Activated CD8-positive, alpha-beta memory T cell treated with anti-CD3 and anti-CD28 coated beads, Interleukin-2, amount 10 ng/mL, durations not matched to agents 7 days and 5 days (primary cell): ENCODE measurements around the gene ANXA6. TPM values are rescaled to one million over a fixed set of nuclear protein-coding genes. Genes with fewer than 3 reads are reported as not detected.
A peak's percentile ranks its signal among the peaks of the same experiment; 100 is the strongest.

Source experiments
- ATAC-seq: fragments of 150-1000 bp; cut with Tn5 transposase; one replicate; pipeline ENCODE4 v1.10.0; 2021; ENCODE audit warnings: moderate library complexity
- CTCF ChIA-PET: fragments of 350-600 bp; sonication (Branson Sonifier 250); formaldehyde crosslinking; loops from one replicate; lab custom pipeline; 2021; ENCODE audit warnings: antibody characterized with exemption; lab: Charles Lee
- DNase-seq: peaks from one replicate; pipeline ENCODE4 v3.0.0-alpha.2; 2020
- H3K27ac Mint-ChIP-seq: one replicate; pipeline ENCODE4 v1.8.0; 2021; ENCODE audit warnings: mild to moderate bottlenecking, mixed read lengths
- H3K27me3 Mint-ChIP-seq: one replicate; pipeline ENCODE4 v1.8.0; 2021; ENCODE audit warnings: mixed read lengths
- H3K36me3 Mint-ChIP-seq: one replicate; pipeline ENCODE4 v1.8.0; 2021; ENCODE audit warnings: mild to moderate bottlenecking, mixed read lengths
- H3K4me1 Mint-ChIP-seq: one replicate; pipeline ENCODE4 v1.8.0; 2021; ENCODE audit warnings: mixed read lengths
- H3K4me3 Mint-ChIP-seq: one replicate; pipeline ENCODE4 v1.8.0; 2021; ENCODE audit warnings: mild to moderate bottlenecking, moderate library complexity, mixed read lengths
- H3K9me3 Mint-ChIP-seq: one replicate; pipeline ENCODE4 v1.8.0; 2022; ENCODE audit warnings: low read depth, mixed read lengths
- total RNA-seq, 2 experiments: library from RNA; stranded (reverse); gene quantifications; one replicate each; pipeline ENCODE4 v1.2.3, GENCODE V29; 2021

Gene ANXA6
- total RNA-seq, 2 experiments from 2014 or later = 623 to 640 TPM

DNA sequence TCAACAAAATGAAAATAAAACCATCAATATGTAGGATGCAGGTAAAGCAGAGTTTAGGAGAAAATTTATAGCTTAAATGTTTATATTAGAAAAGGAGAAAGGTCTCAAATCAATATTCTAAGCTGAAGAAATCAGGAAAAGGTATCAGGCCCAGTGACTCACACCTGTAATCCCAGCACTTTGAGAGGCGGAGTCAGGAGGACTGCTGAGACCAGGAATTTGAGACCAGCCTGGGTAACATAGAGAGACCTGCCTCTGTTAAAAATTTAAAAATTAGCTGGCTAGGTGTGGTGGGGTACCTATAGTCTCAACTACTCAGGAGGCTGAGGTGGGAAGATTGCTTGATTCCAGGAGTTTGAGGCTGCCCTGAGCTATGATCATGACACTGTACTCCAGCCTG lies 34.1 kb upstream of the ANXA6 start:
- H3K27me3 Mint-ChIP-seq = no peaks in the 10 kb centered on the region
- peaks cover 17% of the 10 kb centered on the region for H3K4me1 Mint-ChIP-seq
- H3K36me3 Mint-ChIP-seq = peaks cover 79% of the 10 kb centered on the region
- H3K27ac Mint-ChIP-seq = no peak overlapping the region
- DNase-seq (no peak), ATAC-seq (no peak)
- peaks cover 19% of the 10 kb centered on the region for H3K9me3 Mint-ChIP-seq
- CTCF ChIA-PET = interaction anchor here (0.6 to 1.5 kb wide), 6 partner anchors 14 to 142 kb away, joined by 3 to 4 read pairs (median 4); no protein-coding TSS in a partner anchor
- H3K4me3 Mint-ChIP-seq = no peak overlapping the region

DNA sequence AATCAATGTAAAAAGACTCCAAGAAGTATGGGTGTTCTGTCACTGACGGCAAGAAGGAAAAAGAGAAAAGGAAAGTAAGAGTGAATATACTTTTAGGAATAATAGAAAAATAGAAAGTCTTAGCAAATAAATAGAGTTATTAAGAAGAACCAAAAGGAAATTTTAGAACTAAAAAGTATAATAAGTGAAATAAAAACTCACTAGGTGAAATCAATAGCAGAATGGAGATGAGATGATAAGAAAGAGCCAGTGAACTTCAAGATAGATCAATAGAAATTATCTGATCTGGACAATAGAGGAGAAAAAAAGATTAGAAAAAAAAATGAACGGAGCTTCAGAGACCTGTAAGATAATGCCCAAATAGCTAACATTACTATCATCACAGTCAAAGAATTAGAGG lies 31.6 kb upstream of the ANXA6 start:
- Mint-ChIP-seq H3K4me3 (no peak overlapping the region), H3K9me3 (peaks cover 19% of the 10 kb centered on the region), H3K4me1 (peaks cover 2% of the 10 kb centered on the region), H3K27me3 (no peaks in the 10 kb centered on the region), H3K27ac (no peak overlapping the region), H3K36me3 (peaks cover 72% of the 10 kb centered on the region)
- CTCF ChIA-PET = interaction anchor here (0.8 to 2.3 kb wide), 8 partner anchors 19 to 74 kb away, joined by 3 to 8 read pairs (median 3); partner anchors contain the start of gene CCDC69
- DNase-seq = no peak
- ATAC-seq = no peak

DNA sequence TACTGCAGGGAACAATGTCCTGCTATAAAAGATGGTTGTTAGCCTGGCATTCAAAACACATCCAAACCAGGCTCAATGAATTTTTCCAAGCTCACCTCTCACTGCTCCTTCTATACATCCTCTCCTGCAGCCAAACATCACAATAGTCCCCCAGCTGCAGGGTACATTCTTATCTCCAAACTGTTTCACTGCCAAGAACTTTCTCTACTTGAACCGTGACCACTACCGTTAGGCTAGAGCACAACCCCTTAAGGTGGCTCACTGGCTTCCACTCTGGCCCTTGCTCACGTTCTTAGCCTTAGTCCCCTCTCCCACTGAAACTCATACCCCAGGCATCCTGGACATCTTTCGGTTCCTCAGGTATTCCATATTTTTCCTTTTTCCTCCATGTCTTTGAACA lies 29.0 kb upstream of the ANXA6 start:
- Mint-ChIP-seq H3K4me3 (no peak overlapping the region), H3K27me3 (no peaks in the 10 kb centered on the region), H3K4me1 (peaks cover 2% of the 10 kb centered on the region), H3K27ac (peak overlapping the region; percentile 10), H3K36me3 (peaks cover 52% of the 10 kb centered on the region), H3K9me3 (peaks cover 13% of the 10 kb centered on the region)
- DNase-seq = no peak
- no peak for ATAC-seq
- CTCF ChIA-PET = no interaction called here

DNA sequence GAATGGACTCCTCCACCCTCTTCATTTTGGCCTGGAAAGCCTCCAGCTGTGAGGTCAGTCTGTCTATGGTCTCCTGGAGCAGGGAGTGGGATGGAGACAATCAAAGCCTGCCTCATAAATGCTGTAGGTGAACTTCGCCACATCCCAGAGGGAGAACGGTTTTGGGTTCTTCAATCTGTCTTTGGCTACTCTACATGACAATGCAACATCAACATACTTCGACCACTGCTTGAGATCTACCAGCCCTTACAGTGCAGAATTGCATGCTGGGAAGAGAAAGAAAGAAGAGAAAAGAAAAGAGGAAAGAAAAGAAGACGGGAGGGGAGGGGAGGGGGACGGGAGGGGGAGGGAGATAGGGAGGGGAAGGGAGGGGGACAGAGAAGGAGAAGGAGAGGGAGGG lies 28.5 kb upstream of the ANXA6 start:
- CTCF ChIA-PET = no interaction called here
- ATAC-seq (no peak), DNase-seq (peak; percentile 31)
- Mint-ChIP-seq H3K4me1 (no peaks in the 10 kb centered on the region), H3K9me3 (peaks cover 8% of the 10 kb centered on the region), H3K4me3 (no peak overlapping the region), H3K27ac (no peak overlapping the region), H3K36me3 (peaks cover 47% of the 10 kb centered on the region), H3K27me3 (no peaks in the 10 kb centered on the region)

DNA sequence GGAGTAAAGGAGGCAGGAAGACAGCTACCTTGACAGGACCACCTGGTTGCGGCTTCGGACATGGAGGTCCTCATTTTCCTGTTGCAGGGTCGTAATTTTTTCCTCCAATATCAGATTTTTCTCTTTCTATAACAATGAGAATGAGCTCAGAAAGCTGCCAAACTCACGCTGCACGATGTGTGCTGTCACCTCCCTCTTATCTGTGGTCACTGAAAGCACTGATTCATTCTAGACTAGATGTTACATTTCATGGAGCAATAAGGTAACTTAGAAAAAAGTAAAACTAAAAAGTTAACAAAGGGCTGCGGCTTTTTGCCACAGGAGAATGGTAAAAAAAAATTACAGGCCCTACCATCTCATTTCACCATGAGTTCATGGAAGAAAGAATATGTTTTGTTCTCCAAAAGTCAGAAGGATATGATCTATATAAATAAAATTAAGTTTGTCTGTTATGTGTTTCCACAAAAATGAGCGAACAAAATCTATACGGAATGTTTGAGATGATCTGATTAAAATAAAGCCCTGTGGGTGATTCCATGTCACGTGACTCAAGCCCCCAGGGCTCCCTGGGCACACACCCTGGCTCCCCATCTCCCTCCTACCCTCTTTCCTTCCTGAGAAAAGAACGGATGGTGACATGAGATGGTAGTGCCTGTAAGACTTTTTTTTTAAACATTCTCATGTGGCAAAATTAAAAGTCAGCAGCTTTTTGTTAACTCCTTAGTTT lies 26.9 kb upstream of the ANXA6 start:
- CTCF ChIA-PET = interaction anchor here (1.3 to 1.9 kb wide), 2 partner anchors 17 to 19 kb away, joined by 7 to 8 read pairs; no protein-coding TSS in a partner anchor
- no peaks in the 10 kb centered on the region for H3K27me3 Mint-ChIP-seq
- no peak overlapping the region for H3K4me3 Mint-ChIP-seq
- H3K36me3 Mint-ChIP-seq = peaks cover 34% of the 10 kb centered on the region
- H3K27ac Mint-ChIP-seq = no peak overlapping the region
- H3K9me3 Mint-ChIP-seq = peaks cover 6% of the 10 kb centered on the region
- H3K4me1 Mint-ChIP-seq = no peaks in the 10 kb centered on the region
- no peak for ATAC-seq
- peak; percentile 7 for DNase-seq

DNA sequence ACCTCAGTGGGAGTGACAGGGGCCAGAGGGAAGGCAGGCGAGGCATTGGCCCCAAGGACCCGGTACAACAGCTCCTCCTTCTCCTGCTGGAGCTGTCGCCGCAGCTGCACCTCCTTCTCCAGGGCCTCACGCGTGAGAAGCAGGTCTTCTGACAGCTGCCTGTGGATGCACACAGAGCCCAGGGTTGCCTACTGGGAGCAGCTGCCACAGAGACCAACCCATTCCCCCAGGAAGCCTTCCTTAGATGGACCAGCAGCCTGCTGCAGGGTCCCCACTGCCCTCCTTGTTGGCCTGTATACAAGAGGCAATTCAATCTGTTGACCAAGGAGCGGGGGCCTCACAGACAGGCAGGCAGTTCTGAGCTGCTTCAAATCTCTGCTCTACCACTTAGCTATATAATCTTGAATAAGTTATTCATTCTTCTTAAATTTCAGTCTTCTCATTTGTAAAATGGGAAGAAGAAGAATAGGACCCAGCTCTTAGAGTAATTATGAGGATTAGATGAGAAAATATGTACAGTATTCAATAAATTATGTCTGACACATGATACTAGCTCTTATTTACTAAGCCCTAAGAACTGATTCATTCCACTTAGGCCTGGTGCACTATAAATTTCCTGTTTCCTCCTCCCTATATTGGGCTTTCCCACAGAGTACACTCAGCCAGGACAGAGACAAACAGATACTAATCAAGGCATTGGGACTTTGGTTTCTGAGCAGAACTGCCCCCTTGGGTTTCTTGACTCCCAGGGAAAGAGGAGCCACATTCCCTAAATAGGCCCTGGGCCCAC lies 26.1 kb upstream of the ANXA6 start:
- H3K36me3 Mint-ChIP-seq = peaks cover 31% of the 10 kb centered on the region
- H3K4me3 Mint-ChIP-seq = no peak overlapping the region
- H3K9me3 Mint-ChIP-seq = no peaks in the 10 kb centered on the region
- H3K27ac Mint-ChIP-seq = no peak overlapping the region
- peak; percentile 21 for DNase-seq
- no peak for ATAC-seq
- H3K4me1 Mint-ChIP-seq = no peaks in the 10 kb centered on the region
- CTCF ChIA-PET = interaction anchor here (1.3 to 1.9 kb wide), 2 partner anchors 16 to 18 kb away, joined by 7 to 8 read pairs; no protein-coding TSS in a partner anchor
- no peaks in the 10 kb centered on the region for H3K27me3 Mint-ChIP-seq

DNA sequence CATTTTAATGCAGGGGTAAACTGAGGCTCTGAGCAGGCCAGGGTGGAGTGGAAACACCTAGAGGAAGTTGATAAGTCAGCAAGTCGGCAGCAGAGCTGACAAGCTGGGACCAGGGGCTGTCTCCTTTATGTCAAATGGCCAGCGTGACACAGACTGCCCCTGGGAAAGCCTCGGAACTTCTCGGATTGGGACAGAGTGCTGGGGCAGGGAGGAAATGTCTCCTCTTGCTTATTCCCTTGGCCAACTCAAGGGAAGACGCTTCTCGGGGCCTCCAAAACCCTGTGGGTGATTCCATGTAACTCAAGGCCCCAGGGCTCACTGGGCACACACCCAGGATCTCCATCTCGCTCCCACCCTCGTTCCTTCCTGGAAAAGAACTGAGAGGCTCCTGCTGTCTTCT lies 25.4 kb upstream of the ANXA6 start:
- CTCF ChIA-PET = interaction anchor here (1.3 to 1.9 kb wide), 3 partner anchors 16 to 133 kb away, joined by 4 to 8 read pairs (median 7); no protein-coding TSS in a partner anchor
- H3K4me1 Mint-ChIP-seq = no peaks in the 10 kb centered on the region
- H3K9me3 Mint-ChIP-seq = no peaks in the 10 kb centered on the region
- peak; percentile 22 for DNase-seq
- H3K27ac Mint-ChIP-seq = no peak overlapping the region
- no peak overlapping the region for H3K4me3 Mint-ChIP-seq
- H3K36me3 Mint-ChIP-seq = peaks cover 34% of the 10 kb centered on the region
- H3K27me3 Mint-ChIP-seq = no peaks in the 10 kb centered on the region
- ATAC-seq = no peak

DNA sequence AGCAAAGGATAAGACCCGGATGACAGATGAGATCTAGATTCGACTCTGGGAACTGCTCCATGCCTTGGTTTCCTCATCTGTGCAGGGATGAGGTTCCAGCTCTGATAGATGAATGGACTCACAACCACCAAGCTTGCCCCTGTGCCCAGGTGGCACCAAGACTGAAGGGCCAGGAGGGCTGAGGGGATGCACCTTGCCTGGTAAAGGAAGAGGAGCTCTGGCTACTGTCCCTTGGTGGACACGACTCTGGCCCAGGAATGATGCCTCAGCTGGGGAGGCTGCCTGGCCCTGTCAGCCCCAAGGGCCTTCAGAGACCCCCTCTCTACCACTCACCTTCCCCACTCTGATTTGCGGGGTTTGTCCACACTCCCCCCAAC lies 24.9 kb upstream of the ANXA6 start:
- H3K4me1 Mint-ChIP-seq = no peaks in the 10 kb centered on the region
- H3K27ac Mint-ChIP-seq = no peak overlapping the region
- peak; percentile 33 for DNase-seq
- ATAC-seq = no peak
- CTCF ChIA-PET = interaction anchor here (1.7 to 1.9 kb wide), 4 partner anchors 17 to 133 kb away, joined by 4 to 8 read pairs (median 8); no protein-coding TSS in a partner anchor
- no peaks in the 10 kb centered on the region for H3K9me3 Mint-ChIP-seq
- no peaks in the 10 kb centered on the region for H3K27me3 Mint-ChIP-seq
- H3K36me3 Mint-ChIP-seq = peaks cover 32% of the 10 kb centered on the region
- H3K4me3 Mint-ChIP-seq = no peak overlapping the region

DNA sequence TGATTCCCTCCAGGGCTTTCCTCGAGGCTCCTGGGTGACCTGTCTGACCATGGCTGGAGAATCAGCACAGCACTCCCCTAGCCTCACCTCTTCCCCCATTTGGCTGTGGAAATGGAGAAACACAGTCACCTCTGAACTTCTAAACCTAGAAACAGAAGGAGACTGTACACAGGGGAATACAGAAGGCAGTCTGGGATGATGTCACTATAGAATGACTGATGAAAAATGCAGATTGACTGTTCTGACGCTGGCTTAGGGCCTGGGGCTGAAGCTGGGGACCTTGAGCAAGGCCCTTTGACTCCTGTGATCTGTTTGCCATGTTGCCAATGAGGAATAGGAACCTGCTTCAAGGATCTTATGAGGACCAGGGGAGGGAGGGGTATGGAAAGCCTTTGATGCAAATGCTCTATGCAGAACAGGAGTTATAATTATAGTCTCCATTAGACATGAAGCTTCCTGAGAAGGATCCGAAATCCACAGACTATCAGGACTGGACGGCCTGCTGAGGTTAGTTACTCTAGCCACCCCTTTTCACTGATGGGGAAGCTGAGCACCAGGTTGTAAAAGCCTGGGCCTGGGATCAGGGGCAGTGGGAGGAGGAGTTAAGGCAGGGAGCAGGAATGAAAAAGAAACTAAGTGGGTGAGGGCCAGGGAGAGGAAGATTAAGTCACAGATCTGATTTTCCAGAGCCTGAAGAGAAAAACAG lies 24.4 kb upstream of the ANXA6 start:
- peaks cover 29% of the 10 kb centered on the region for H3K36me3 Mint-ChIP-seq
- H3K27me3 Mint-ChIP-seq = no peaks in the 10 kb centered on the region
- CTCF ChIA-PET = interaction anchor here (1.7 kb wide), 3 partner anchors 17 to 134 kb away, joined by 4 to 8 read pairs (median 7); no protein-coding TSS in a partner anchor
- ATAC-seq = no peak
- H3K4me3 Mint-ChIP-seq = no peak overlapping the region
- H3K4me1 Mint-ChIP-seq = no peaks in the 10 kb centered on the region
- no peaks in the 10 kb centered on the region for H3K9me3 Mint-ChIP-seq
- peak; percentile 15 for DNase-seq
- no peak overlapping the region for H3K27ac Mint-ChIP-seq

DNA sequence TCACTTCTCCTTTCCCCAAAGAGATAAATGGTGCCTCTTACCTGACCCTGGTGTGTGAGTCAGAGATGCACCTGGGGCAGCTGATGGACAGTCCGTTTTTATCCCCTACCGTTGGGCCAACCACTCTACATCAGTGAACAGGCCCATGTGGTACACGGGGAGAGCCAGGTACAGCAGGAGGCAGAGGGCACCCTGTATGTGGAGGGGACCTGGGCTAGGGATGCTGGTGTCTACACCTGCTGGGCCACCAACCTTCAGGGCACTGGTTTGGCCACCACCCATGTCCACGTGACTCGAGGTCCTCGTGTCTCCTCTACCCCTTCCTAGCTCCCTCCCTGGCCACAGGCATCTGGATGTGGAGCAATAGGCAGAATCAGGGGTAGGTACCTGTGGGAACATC lies 22.7 kb upstream of the ANXA6 start:
- H3K36me3 Mint-ChIP-seq = peaks cover 21% of the 10 kb centered on the region
- no peaks in the 10 kb centered on the region for H3K4me1 Mint-ChIP-seq
- H3K4me3 Mint-ChIP-seq = no peak overlapping the region
- peak; percentile 21 for DNase-seq
- no peak overlapping the region for H3K27ac Mint-ChIP-seq
- H3K27me3 Mint-ChIP-seq = no peaks in the 10 kb centered on the region
- CTCF ChIA-PET = no interaction called here
- ATAC-seq = no peak
- H3K9me3 Mint-ChIP-seq = no peaks in the 10 kb centered on the region

DNA sequence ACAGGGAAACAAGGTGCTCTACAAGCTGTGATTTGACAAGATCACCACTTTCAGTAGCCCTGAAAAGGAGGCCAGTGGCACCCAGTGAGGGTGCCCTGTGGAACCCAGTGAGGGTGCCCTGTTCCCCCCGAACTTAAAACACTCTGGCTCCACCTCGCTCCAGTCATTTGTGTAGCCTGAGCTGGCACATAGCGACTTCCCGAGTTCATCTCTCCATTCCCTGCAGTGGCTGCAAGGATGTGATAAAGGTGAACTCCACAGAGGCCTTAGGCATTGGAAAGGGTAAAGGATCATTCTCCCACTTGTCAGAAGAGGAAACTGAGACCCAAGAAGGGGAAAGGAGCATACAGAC lies 21.9 kb upstream of the ANXA6 start:
- ATAC-seq (no peak), DNase-seq (peak; percentile 38)
- no peaks in the 10 kb centered on the region for H3K27me3 Mint-ChIP-seq
- no peaks in the 10 kb centered on the region for H3K9me3 Mint-ChIP-seq
- no peaks in the 10 kb centered on the region for H3K4me1 Mint-ChIP-seq
- no peak overlapping the region for H3K4me3 Mint-ChIP-seq
- H3K27ac Mint-ChIP-seq = no peak overlapping the region
- CTCF ChIA-PET = interaction anchor here (0.9 kb wide), 1 partner anchor 128 kb away, joined by 3 read pairs; no protein-coding TSS in a partner anchor
- peaks cover 19% of the 10 kb centered on the region for H3K36me3 Mint-ChIP-seq

DNA sequence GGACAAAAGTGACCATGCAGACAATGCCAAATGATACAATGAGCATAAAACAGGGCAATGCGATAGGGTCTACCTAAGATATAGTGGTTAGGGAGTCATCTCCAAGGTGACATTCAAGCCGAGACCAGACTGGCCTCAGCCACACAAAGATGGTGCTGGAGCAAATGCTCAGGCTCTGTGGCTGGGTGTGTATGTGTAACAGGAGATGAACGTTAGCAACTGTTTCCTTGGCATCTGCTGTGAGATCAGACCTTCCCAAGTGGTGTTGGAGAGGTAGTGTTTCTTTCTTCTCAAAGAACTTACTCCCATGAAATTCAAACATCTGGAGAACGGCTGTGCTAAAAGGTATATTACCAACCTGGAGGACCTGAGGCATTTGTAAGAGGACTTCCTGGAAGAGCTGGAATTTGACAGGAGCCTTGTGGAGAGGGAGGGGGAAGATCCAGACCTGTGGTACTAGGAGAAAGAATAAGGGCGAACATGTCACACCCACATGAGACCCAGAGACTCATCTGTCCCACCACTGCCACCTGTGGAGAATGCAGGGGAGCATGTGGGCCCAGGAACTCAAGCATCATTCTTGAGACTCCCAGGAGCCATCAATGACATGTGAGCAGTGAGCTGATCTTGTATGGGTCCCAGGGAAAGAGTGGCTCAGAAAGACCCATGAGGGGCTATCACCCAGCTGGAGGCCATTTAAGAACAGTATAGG lies 21.4 kb upstream of the ANXA6 start:
- Mint-ChIP-seq H3K4me1 (no peaks in the 10 kb centered on the region), H3K27me3 (no peaks in the 10 kb centered on the region), H3K4me3 (no peak overlapping the region), H3K27ac (no peak overlapping the region), H3K9me3 (no peaks in the 10 kb centered on the region), H3K36me3 (peaks cover 19% of the 10 kb centered on the region)
- CTCF ChIA-PET = interaction anchor here (0.9 to 1.8 kb wide), 2 partner anchors 14 to 127 kb away, joined by 3 to 6 read pairs; no protein-coding TSS in a partner anchor
- DNase-seq (peak; percentile 30), ATAC-seq (no peak)
